Ectodermal cell (in vitro differentiated cells): Measurements from ENCODE around the gene GUSB.
A peak's percentile ranks its signal among the peaks of the same experiment; 100 is the strongest.
"Not testable (repeated sequence)": the region's sequence is repeated elsewhere in the genome, so short reads cannot be mapped to it uniquely, and the experiment has no call there.

ENCODE experiments used
- H3K27ac ChIP-seq: 2 replicates; pipeline ENCODE4 v1.7.0; 2013; ENCODE audit warnings: mild to moderate bottlenecking, low read depth, low read length; ENCODE audit not compliant: insufficient read depth, poor library complexity, severe bottlenecking
- H3K27me3 ChIP-seq: 2 replicates; pipeline ENCODE4 v1.7.0; 2013; ENCODE audit warnings: mild to moderate bottlenecking, low read length; ENCODE audit not compliant: insufficient read depth, control insufficient read depth, poor library complexity, severe bottlenecking
- H3K36me3 ChIP-seq: one replicate; pipeline ENCODE4 v1.7.0; 2013; ENCODE audit warnings: low read length; ENCODE audit not compliant: control insufficient read depth, insufficient read depth
- H3K4me1 ChIP-seq: one replicate; pipeline ENCODE4 v1.7.0; 2013; ENCODE audit warnings: low read length; ENCODE audit not compliant: control insufficient read depth, insufficient read depth
- H3K4me3 ChIP-seq: 2 replicates; pipeline ENCODE4 v1.7.0; 2013; ENCODE audit warnings: low read depth, low read length, control low read depth; ENCODE audit not compliant: insufficient read depth
- H3K9me3 ChIP-seq: 2 replicates; pipeline ENCODE4 v1.7.0; 2013; ENCODE audit warnings: mild to moderate bottlenecking, low read length, moderate library complexity; ENCODE audit not compliant: control insufficient read depth
- WGBS, 2 experiments: methylation state at CpG; one replicate each; pipeline ENCODE4 v1.1.7; 2013; ENCODE audit warnings: missing lambda C conversion rate in 2 of 2; 5-methylcytosine and 5-hydroxymethylcytosine counted together

GUSB gene

DNA sequence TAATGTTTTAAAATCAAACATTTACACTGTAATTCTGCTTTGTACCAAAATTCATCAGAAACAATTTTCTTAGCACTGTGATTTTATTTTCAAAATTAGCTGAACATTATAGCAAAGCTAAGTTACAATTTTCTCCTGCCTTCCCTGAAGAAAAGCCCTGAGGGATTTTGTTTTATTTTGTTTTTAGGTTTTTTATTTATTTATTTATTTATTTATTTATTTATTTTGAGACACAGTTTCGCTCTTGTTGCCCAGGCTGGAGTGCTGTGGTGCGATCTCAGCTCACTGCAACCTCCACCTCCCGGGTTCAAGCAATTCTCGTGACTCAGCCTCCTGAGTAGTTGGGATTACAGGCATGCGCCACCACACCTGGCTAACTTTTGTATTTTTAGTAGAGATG, 9.8 kb upstream of the GUSB start:
- H3K9me3 ChIP-seq, H3K27ac ChIP-seq, H3K4me1 ChIP-seq, H3K36me3 ChIP-seq, H3K27me3 ChIP-seq, H3K4me3 ChIP-seq: not testable (repeated sequence)
- 89 to 96% methylated on average over 5 of the region's 5 CpGs for WGBS, 2 experiments

DNA sequence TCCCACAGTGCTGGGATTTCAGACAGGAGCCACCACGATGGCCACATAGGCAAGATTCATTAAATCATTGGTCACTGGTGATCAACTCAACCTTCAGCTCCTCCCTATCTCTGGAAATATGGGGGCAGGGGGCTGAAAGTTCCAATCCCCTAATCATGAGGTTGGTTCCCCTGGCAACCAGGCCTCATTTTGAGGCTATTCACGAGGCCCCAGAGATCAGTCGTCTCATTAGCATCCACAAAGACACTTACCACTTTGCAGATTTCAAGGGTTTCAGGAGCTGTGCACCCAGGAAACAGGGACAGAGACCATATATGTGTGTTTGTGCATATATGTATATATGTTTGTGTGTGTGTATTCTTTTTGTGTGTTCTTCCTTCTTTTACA, 7.7 kb upstream of the GUSB start:
- Histone ChIP-seq H3K9me3 (no peaks in the 10 kb centered on the region), H3K36me3 (no peaks in the 10 kb centered on the region), H3K4me3 (no peak overlapping the region), H3K4me1 (no peaks in the 10 kb centered on the region), H3K27me3 (no peaks in the 10 kb centered on the region), H3K27ac (no peak overlapping the region)
- WGBS, 2 experiments: 56 to 60% methylated on average over 3 of the region's 3 CpGs

DNA sequence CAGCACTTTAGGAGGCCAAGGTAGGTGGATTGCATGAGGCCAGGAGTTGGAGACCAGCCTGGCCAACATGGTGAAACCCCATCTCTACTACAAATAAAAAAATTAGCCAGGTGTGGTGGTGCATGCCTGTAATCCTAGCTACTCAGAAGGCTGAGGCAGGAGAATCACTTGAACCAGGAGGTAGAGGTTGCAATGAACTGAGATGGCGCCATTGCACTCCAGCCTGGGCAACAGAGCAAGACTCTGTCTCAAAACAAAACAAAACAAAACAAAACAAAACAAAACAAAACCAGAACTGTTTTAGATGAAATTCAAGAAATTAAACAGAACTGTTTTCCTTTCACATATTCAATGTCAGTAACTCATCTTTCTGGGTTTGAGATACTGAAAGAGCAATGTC, 6.5 kb upstream of the GUSB start:
- 91 to 100% methylated on average over 1 of the region's 1 CpG for WGBS, 2 experiments
- H3K4me3 ChIP-seq, H3K27ac ChIP-seq: not testable (repeated sequence)

DNA sequence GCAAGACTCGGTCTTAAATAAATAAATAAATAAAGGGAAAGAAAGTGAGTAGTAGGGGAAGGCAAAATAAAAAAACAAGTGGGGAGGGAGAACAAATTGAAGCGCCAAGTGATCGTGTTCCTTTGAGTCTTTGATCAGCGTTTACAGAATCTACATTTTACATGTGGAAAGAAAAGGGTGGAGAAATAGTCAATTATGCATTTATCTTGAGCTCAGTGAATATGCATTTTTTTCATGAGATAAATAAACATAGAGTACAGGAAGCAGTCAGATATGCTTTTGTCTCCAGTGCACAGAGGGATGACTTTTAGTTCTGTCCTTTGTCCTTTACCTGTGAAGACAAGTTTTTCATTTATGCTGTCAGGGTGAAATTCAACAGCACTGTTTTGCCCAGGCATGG, 6.1 kb upstream of the GUSB start:
- WGBS, 2 experiments: 93 to 96% methylated on average over 4 of the region's 4 CpGs
- Histone ChIP-seq H3K27ac (no peak overlapping the region), H3K27me3 (no peaks in the 10 kb centered on the region), H3K9me3 (no peaks in the 10 kb centered on the region), H3K4me1 (no peaks in the 10 kb centered on the region), H3K4me3 (no peak overlapping the region), H3K36me3 (no peaks in the 10 kb centered on the region)

More for the DNA sequence above, 6.5 kb upstream of the GUSB start:
- H3K27me3 ChIP-seq, H3K36me3 ChIP-seq, H3K9me3 ChIP-seq, H3K4me1 ChIP-seq: not testable (repeated sequence)

GRCh38 chr7:65983965-65984658, 2.1 kb upstream of the GUSB start:
- Histone ChIP-seq H3K27me3 (no peaks in the 10 kb centered on the region), H3K27ac (no peak overlapping the region), H3K36me3 (peaks cover 5% of the 10 kb centered on the region), H3K9me3 (no peaks in the 10 kb centered on the region), H3K4me3 (no peak overlapping the region), H3K4me1 (peaks cover 6% of the 10 kb centered on the region)
- 90 to 93% methylated on average over 10 of the region's 10 CpGs for WGBS, 2 experiments

GRCh38 chr7:65980478-65981250, 1.3 kb downstream of the GUSB start:
- Histone ChIP-seq H3K4me1 (peaks cover 6% of the 10 kb centered on the region), H3K36me3 (peaks cover 11% of the 10 kb centered on the region), H3K9me3 (no peaks in the 10 kb centered on the region), H3K27ac (no peak overlapping the region), H3K27me3 (no peaks in the 10 kb centered on the region), H3K4me3 (peak overlapping the region; percentile 90)
- 86 to 90% methylated on average over 11 of the region's 11 CpGs for whole genome bisulfite sequencing, 2 experiments

DNA sequence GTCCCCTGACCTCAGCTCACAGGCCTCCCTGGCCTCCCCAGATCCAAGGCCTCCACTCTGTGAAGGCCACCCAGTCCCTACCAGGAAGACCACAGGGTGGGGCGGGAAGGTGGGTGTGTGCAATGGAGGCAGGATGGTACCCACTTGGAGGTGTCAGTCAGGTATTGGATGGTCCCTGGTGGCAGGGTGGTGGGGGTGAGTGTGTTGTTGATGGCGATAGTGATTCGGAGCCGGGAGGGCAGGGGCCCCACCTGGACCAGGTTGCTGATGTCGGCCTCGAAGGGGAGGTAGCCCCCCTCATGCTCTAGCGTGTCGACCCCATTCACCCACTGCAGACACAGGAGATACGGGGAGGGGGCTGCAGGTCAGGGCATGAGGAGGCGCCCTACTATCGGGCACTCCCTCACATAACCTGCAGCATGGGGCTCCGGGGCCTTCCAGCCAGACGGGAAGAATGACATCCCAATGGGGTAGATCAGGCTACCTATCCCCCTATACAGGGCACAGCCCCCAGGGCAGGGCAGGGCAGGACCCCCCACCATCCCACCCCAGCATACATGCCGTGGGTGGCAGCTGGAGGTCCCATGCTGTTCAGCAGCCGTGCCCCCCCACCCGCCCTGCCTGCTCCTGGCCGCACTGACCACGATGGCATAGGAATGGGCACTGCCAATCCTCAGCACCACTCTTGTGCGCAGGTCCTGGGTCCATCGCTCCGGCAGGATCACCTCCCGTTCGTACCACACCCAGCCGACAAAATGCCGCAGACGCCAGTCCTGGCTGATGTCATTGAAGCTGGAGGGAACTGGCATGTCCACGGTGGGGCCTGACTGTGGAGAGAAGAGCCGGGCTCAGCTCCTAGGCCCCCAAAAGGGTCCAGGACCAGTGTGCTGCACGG, 2.2 kb downstream of the GUSB start:
- peaks cover 6% of the 10 kb centered on the region for H3K4me1 ChIP-seq
- 95 to 96% methylated on average over 29 of the region's 29 CpGs for WGBS, 2 experiments
- H3K27me3 ChIP-seq: no peaks in the 10 kb centered on the region
- H3K36me3 ChIP-seq: peaks cover 11% of the 10 kb centered on the region
- H3K27ac ChIP-seq: no peak overlapping the region
- no peak overlapping the region for H3K4me3 ChIP-seq
- H3K9me3 ChIP-seq: no peaks in the 10 kb centered on the region

DNA sequence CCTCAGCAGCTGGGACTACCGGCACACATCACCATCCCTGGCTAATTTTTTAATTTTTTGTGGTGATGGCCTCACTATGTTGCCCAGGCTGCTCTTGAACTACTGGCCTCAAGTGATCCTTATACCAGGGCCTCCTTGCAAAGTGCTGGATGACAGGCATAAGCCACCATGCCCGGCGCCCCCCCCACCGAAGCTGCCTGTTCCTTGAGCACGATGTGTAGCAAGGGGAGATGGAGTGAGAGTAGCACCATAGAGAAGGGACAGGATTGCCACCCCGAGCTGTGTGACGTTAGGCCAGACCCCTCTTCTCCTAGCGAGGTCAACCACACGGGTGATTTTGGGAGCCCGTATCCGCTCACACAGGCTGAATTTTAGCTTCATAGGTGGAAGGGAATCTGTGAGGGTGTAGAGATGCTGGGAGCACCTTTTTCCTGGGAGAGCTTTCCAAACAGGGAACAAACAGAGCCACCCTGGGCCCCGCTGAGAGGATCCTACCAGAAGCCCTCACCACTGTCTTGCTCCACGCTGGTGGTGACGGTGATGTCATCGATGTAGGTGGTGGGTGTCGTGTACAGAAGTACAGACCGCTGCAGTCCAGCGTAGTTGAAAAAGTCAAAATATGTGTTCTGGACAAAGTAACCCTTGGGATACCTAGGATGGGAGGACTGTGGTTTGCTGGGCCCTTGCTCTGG, 3.0 kb downstream of the GUSB start:
- Histone ChIP-seq H3K4me1 (peaks cover 6% of the 10 kb centered on the region), H3K27ac (no peak overlapping the region), H3K27me3 (no peaks in the 10 kb centered on the region), H3K36me3 (peaks cover 18% of the 10 kb centered on the region), H3K4me3 (no peak overlapping the region), H3K9me3 (no peaks in the 10 kb centered on the region)
- WGBS, 2 experiments: 97% methylated on average over 18 of the region's 18 CpGs

- peaks cover 6% of the 10 kb centered on the region for H3K4me1 ChIP-seq
- H3K4me3 ChIP-seq: no peak overlapping the region
- peaks cover 32% of the 10 kb centered on the region for H3K36me3 ChIP-seq
- WGBS, 2 experiments: 95 to 96% methylated on average over 16 of the region's 16 CpGs
- H3K27me3 ChIP-seq: no peaks in the 10 kb centered on the region
- H3K27ac ChIP-seq: no peak overlapping the region
- H3K9me3 ChIP-seq: no peaks in the 10 kb centered on the region
Observed at GRCh38 chr7:65976659-65977196, 5.3 kb downstream of the GUSB start.
